HEK293 (cell line): ENCODE data around the gene ROPN1L.
A peak's percentile ranks its signal among the peaks of the same experiment; 100 is the strongest.

Experiments
- CTCF ChIA-PET: fragments of 350-600 bp; formaldehyde crosslinking; extraction: SDS; loops from one replicate; lab custom pipeline; 2021; ENCODE audit warnings: antibody characterized with exemption; lab: Yijun Ruan, JAX
- POLR2A ChIA-PET: fragments of 300-600 bp; formaldehyde crosslinking; extraction: SDS; loops from one replicate; lab custom pipeline; 2020; ENCODE audit warnings: antibody characterized with exemption, inconsistent platforms; lab: Yijun Ruan, JAX
- H3K27ac ChIP-seq: fragments of 200-500 bp; sonication (Bioruptor generic); 2 replicates; pipeline ENCODE4 v1.5.1; 2014; ENCODE audit warnings: low read depth, low read length, control low read depth, inconsistent platforms; ENCODE audit errors: extremely low read depth
- H3K36me3 ChIP-seq, 2 experiments: fragments of 200-500 bp in 1 of 2; sonication (Bioruptor generic) in 1 of 2; 1 replicate in 1 of 2; 2 replicates in 1 of 2; pipeline ENCODE4 v1.5.1; 2014 to 2017; ENCODE audit warnings: inconsistent platforms in 2 of 2, low read length in 2 of 2; ENCODE audit not compliant: control insufficient read depth in 2 of 2, insufficient read depth in 1 of 2
- H3K4me1 ChIP-seq: fragments of 200-500 bp; sonication (Bioruptor generic); 2 replicates; pipeline ENCODE4 v1.5.1; 2014; ENCODE audit warnings: mild to moderate bottlenecking, low read length, inconsistent platforms; ENCODE audit not compliant: control insufficient read depth, insufficient read depth
- H3K4me3 ChIP-seq: 2 replicates; pipeline ENCODE4 v1.5.1; 2011; ENCODE audit warnings: low read depth, mild to moderate bottlenecking, control low read depth, low read length, moderate library complexity
- H3K9me3 ChIP-seq: fragments of 200-500 bp; sonication (Bioruptor generic); 2 replicates; pipeline ENCODE4 v1.5.1; 2014; ENCODE audit warnings: low read depth, low read length, inconsistent platforms; ENCODE audit not compliant: control insufficient read depth, insufficient read depth
- GLIS1 ChIP-seq: fragments of 450-650 bp; formaldehyde crosslinking; IDR thresholded peaks from 2 replicates; pipeline ENCODE4 v1.5.1; 2016; ENCODE audit warnings: missing biosample characterization, missing genetic modification characterization
- HOXA7 ChIP-seq: sonication (generic); formaldehyde crosslinking; IDR thresholded peaks from 2 replicates; pipeline ENCODE4 v1.8.1; 2022; ENCODE audit warnings: missing genetic modification reagents, borderline replicate concordance
- OSR2 ChIP-seq: fragments of 450-650 bp; formaldehyde crosslinking; IDR thresholded peaks from 2 replicates; pipeline ENCODE4 v1.5.1; 2016; ENCODE audit warnings: missing biosample characterization, missing genetic modification characterization
- OVOL3 ChIP-seq: fragments of 450-650 bp; formaldehyde crosslinking; IDR thresholded peaks from 2 replicates; pipeline ENCODE4 v1.5.1; 2016; ENCODE audit warnings: missing biosample characterization, missing genetic modification characterization
- PRDM6 ChIP-seq: fragments of 450-650 bp; formaldehyde crosslinking; IDR thresholded peaks from 2 replicates; pipeline ENCODE4 v1.5.1; 2017; ENCODE audit warnings: missing biosample characterization, missing genetic modification characterization
- ZBTB1 ChIP-seq: fragments of 450-650 bp; formaldehyde crosslinking; IDR thresholded peaks from 2 replicates; pipeline ENCODE4 v1.5.1; 2016; ENCODE audit warnings: missing biosample characterization, missing genetic modification characterization
- ZBTB20 ChIP-seq: fragments of 450-650 bp; formaldehyde crosslinking; IDR thresholded peaks from 2 replicates; pipeline ENCODE4 v1.5.1; 2016; ENCODE audit warnings: missing biosample characterization, missing genetic modification characterization
- ZBTB8A ChIP-seq: fragments of 450-650 bp; formaldehyde crosslinking; IDR thresholded peaks from 2 replicates; pipeline ENCODE4 v1.5.1; 2016; ENCODE audit warnings: missing biosample characterization, missing genetic modification characterization
- ZEB2 ChIP-seq: fragments of 450-650 bp; formaldehyde crosslinking; IDR thresholded peaks from 2 replicates; pipeline ENCODE4 v1.5.1; 2016; ENCODE audit warnings: missing biosample characterization, missing genetic modification characterization
- ZNF16 ChIP-seq: fragments of 450-650 bp; formaldehyde crosslinking; IDR thresholded peaks from 2 replicates; pipeline ENCODE4 v1.5.1; 2016; ENCODE audit warnings: low read depth, missing biosample characterization, missing genetic modification characterization
- ZNF202 ChIP-seq: fragments of 450-650 bp; formaldehyde crosslinking; IDR thresholded peaks from 2 replicates; pipeline ENCODE4 v1.5.1; 2016; ENCODE audit warnings: missing biosample characterization, missing genetic modification characterization, borderline replicate concordance
- ZNF211 ChIP-seq: fragments of 450-650 bp; formaldehyde crosslinking; IDR thresholded peaks from 2 replicates; pipeline ENCODE4 v1.5.1; 2016; ENCODE audit warnings: low read depth, missing biosample characterization, missing genetic modification characterization
- ZNF426 ChIP-seq: fragments of 450-650 bp; formaldehyde crosslinking; IDR thresholded peaks from 2 replicates; pipeline ENCODE4 v1.5.1; 2017; ENCODE audit warnings: missing biosample characterization, missing genetic modification characterization, mild to moderate bottlenecking, inconsistent platforms, moderate library complexity
- ZNF501 ChIP-seq: fragments of 450-650 bp; formaldehyde crosslinking; IDR thresholded peaks from 2 replicates; pipeline ENCODE4 v1.5.1; 2016; ENCODE audit warnings: missing biosample characterization, missing genetic modification characterization
- ZNF518A ChIP-seq: fragments of 450-650 bp; formaldehyde crosslinking; conservative IDR thresholded peaks from 2 replicates; pipeline ENCODE4 v1.5.1; 2016; ENCODE audit warnings: low read depth, missing biosample characterization, missing genetic modification characterization
- ZNF560 ChIP-seq: fragments of 450-650 bp; formaldehyde crosslinking; IDR thresholded peaks from 2 replicates; pipeline ENCODE4 v1.5.1; 2017; ENCODE audit warnings: missing biosample characterization, missing genetic modification characterization, borderline replicate concordance
- ZNF585B ChIP-seq: fragments of 450-650 bp; formaldehyde crosslinking; IDR thresholded peaks from 2 replicates; pipeline ENCODE4 v1.5.1; 2016; ENCODE audit warnings: missing biosample characterization, missing genetic modification characterization
- ZNF623 ChIP-seq: fragments of 450-650 bp; formaldehyde crosslinking; IDR thresholded peaks from 2 replicates; pipeline ENCODE4 v1.5.1; 2016; ENCODE audit warnings: missing biosample characterization, missing genetic modification characterization
- ZNF701 ChIP-seq: fragments of 450-650 bp; formaldehyde crosslinking; IDR thresholded peaks from 2 replicates; pipeline ENCODE4 v1.5.1; 2016; ENCODE audit warnings: missing biosample characterization, missing genetic modification characterization
- ZNF76 ChIP-seq: fragments of 450-650 bp; formaldehyde crosslinking; IDR thresholded peaks from 2 replicates; pipeline ENCODE4; 2016; ENCODE audit warnings: low read depth, missing biosample characterization, missing genetic modification characterization, borderline replicate concordance
- ZNF843 ChIP-seq: fragments of 450-650 bp; formaldehyde crosslinking; IDR thresholded peaks from 2 replicates; pipeline ENCODE4 v1.5.1; 2016; ENCODE audit warnings: missing biosample characterization, missing genetic modification characterization
- ZSCAN23 ChIP-seq: fragments of 450-650 bp; formaldehyde crosslinking; IDR thresholded peaks from 2 replicates; pipeline ENCODE4 v1.5.1; 2016; ENCODE audit warnings: missing biosample characterization, missing genetic modification characterization
- ZSCAN30 ChIP-seq: fragments of 450-650 bp; IDR thresholded peaks from 2 replicates; pipeline ENCODE4 v1.5.1; 2018; ENCODE audit warnings: missing biosample characterization, mild to moderate bottlenecking, missing genetic modification characterization, moderate library complexity
- TF ChIP-seq, protein P1 (sequence below): fragments of 450-650 bp; formaldehyde crosslinking; IDR thresholded peaks from 2 replicates; pipeline ENCODE4 v1.5.1; 2016; ENCODE audit warnings: missing biosample characterization, missing genetic modification characterization

Gene ROPN1L

GRCh38 chr5:10406651-10407050, 35.0 kb upstream of the ROPN1L start:
- CTCF ChIA-PET, result interaction anchor here (0.8 to 1.4 kb wide), 2 partner anchors 18 to 36 kb away, joined by 3 read pairs; no protein-coding TSS in a partner anchor

GRCh38 chr5:10409504-10409903, 32.2 kb upstream of the ROPN1L start:
- 0 out of 2 replicates have a peak, but pooled peaks have one; percentile 7 for TF ChIP-seq GLIS1 (tag by site-specific recombination)
- no peak for TF ChIP-seq ZNF843
- TF ChIP-seq ZNF560 (tag by site-specific recombination), result no peak
- TF ChIP-seq ZNF16 (tag by site-specific recombination), result no peak
- TF ChIP-seq, all 188 proteins: peak for 1
- Histone ChIP-seq H3K9me3 (no peaks in the 10 kb centered on the region), H3K36me3 (peaks cover 98 to 100% of the 10 kb centered on the region in 2 experiments), H3K4me3 (no peak overlapping the region), H3K27ac (no peak overlapping the region), H3K4me1 (no peaks in the 10 kb centered on the region)
- ChIA-PET POLR2A (no interaction called here), CTCF (interaction anchor here (1.1 kb wide), 1 partner anchor 14 kb away, joined by 3 read pairs; no protein-coding TSS in a partner anchor)

More at GRCh38 chr5:10406651-10407050, 35.0 kb upstream of the ROPN1L start:
- peaks cover 96% of the 10 kb centered on the region in 2 experiments for H3K36me3 ChIP-seq
- H3K27ac ChIP-seq, result no peak overlapping the region
- no peak overlapping the region for H3K4me3 ChIP-seq
- POLR2A ChIA-PET, result interaction anchor here (1.1 kb wide), 1 partner anchor 53 kb away, joined by 5 read pairs; the partner anchor contains the start of gene MARCHF6
- TF ChIP-seq ZNF501 (tag by site-specific recombination) (no peak), ZSCAN30 (tag by site-specific recombination) (no peak), ZNF211 (tag by site-specific recombination) (no peak), OSR2 (tag by site-specific recombination) (0 out of 2 replicates have a peak, but pooled peaks have one; percentile 10), OVOL3 (no peak), PRDM6 (tag by site-specific recombination) (0 out of 2 replicates have a peak, but pooled peaks have one; percentile 17)
- no peaks in the 10 kb centered on the region for H3K9me3 ChIP-seq
- no peaks in the 10 kb centered on the region for H3K4me1 ChIP-seq

- POLR2A ChIA-PET, result interaction anchor here (0.9 kb wide), 1 partner anchor 57 kb away, joined by 3 read pairs; the partner anchor contains the start of gene MARCHF6
- Histone ChIP-seq H3K27ac (no peak overlapping the region), H3K36me3 (peaks cover 98 to 100% of the 10 kb centered on the region in 2 experiments), H3K4me1 (no peaks in the 10 kb centered on the region), H3K4me3 (no peak overlapping the region), H3K9me3 (no peaks in the 10 kb centered on the region)
- TF ChIP-seq ZNF76 (tag by site-specific recombination) (no peak), HOXA7 (CRISPR knock-in tag) (no peak), ZEB2 (tag by site-specific recombination) (no peak), ZNF623 (tag by site-specific recombination) (no peak), ZSCAN23 (tag by site-specific recombination) (no peak), ZBTB8A (tag by site-specific recombination) (no peak), ZNF501 (tag by site-specific recombination) (no peak), ZBTB20 (tag by site-specific recombination) (no peak), ZNF585B (tag by site-specific recombination) (no peak), ZNF518A (tag by site-specific recombination) (no peak), ZBTB1 (tag by site-specific recombination) (no peak), ZNF701 (no peak), ZNF426 (tag by site-specific recombination) (no peak), ZNF202 (tag by site-specific recombination) (no peak)
- TF ChIP-seq, protein P1, sequence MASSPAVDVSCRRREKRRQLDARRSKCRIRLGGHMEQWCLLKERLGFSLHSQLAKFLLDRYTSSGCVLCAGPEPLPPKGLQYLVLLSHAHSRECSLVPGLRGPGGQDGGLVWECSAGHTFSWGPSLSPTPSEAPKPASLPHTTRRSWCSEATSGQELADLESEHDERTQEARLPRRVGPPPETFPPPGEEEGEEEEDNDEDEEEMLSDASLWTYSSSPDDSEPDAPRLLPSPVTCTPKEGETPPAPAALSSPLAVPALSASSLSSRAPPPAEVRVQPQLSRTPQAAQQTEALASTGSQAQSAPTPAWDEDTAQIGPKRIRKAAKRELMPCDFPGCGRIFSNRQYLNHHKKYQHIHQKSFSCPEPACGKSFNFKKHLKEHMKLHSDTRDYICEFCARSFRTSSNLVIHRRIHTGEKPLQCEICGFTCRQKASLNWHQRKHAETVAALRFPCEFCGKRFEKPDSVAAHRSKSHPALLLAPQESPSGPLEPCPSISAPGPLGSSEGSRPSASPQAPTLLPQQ (tag by site-specific recombination), result no peak
- CTCF ChIA-PET, result interaction anchor here (0.6 to 1.1 kb wide), 3 partner anchors 13 to 142 kb away, joined by 3 read pairs; no protein-coding TSS in a partner anchor
These were observed 31.0 kb upstream of the ROPN1L start for GRCh38 chr5:10410662-10411061.
